NCI-H2171 treated with DMSO at 0.1 percent for 48 hours (cell line): ENCODE results near the gene ARHGAP40.

Experiments
- DNase-seq: peaks from one replicate; lab custom pipeline; 2025; lab: John Stamatoyannopoulos, UW

Gene ARHGAP40

GRCh38 chr20:38685271-38685670, 83.7 kb downstream of the ARHGAP40 start:
- DNase-seq = no peak

GRCh38 chr20:38685853-38686473, 84.4 kb downstream of the ARHGAP40 start:
- DNase-seq = no peak

GRCh38 chr20:38692436-38693411, 91.1 kb downstream of the ARHGAP40 start:
- DNase-seq = no peak

- DNase-seq = no peak
Measured at GRCh38 chr20:38697306-38697705, 95.7 kb downstream of the ARHGAP40 start.

GRCh38 chr20:38698541-38698940, 96.9 kb downstream of the ARHGAP40 start:
- DNase-seq = no peak

GRCh38 chr20:38700141-38700540, 98.5 kb downstream of the ARHGAP40 start:
- DNase-seq = no peak
